COR-L47 (cell line): Measurements from ENCODE around the gene NACC2.

Source experiments
- DNase-seq: peaks from one replicate; lab custom pipeline; 2025; lab: John Stamatoyannopoulos, UW

NACC2 gene

GRCh38 chr9:136092741-136093140 is 2.3 kb downstream of the NACC2 start:
- DNase-seq = no peak

- no peak for DNase-seq
Measured at GRCh38 chr9:136092353-136092650, 2.8 kb downstream of the NACC2 start.

GRCh38 chr9:136091582-136092352 is 3.3 kb downstream of the NACC2 start:
- DNase-seq = no peak

GRCh38 chr9:136090768-136091581 is 4.1 kb downstream of the NACC2 start:
- no peak for DNase-seq

GRCh38 chr9:136090056-136090735 is 4.9 kb downstream of the NACC2 start:
- DNase-seq = no peak

GRCh38 chr9:136089697-136090045 is 5.4 kb downstream of the NACC2 start:
- peak; percentile 54 for DNase-seq

GRCh38 chr9:136088939-136089696 is 6.0 kb downstream of the NACC2 start:
- DNase-seq = peak; percentile 28

- no peak for DNase-seq
Measured at GRCh38 chr9:136088481-136088938, 6.6 kb downstream of the NACC2 start.

- no peak for DNase-seq
Measured at GRCh38 chr9:136087741-136088480, 7.2 kb downstream of the NACC2 start.

- DNase-seq = no peak
Measured at GRCh38 chr9:136086951-136087740, 7.9 kb downstream of the NACC2 start.

- no peak for DNase-seq
Measured at GRCh38 chr9:136086213-136086881, 8.7 kb downstream of the NACC2 start.

- no peak for DNase-seq
Measured at GRCh38 chr9:136085815-136086212, 9.3 kb downstream of the NACC2 start.

- no peak for DNase-seq
Measured at GRCh38 chr9:136084063-136084944, 10.8 kb downstream of the NACC2 start.

GRCh38 chr9:136083558-136084062 is 11.5 kb downstream of the NACC2 start:
- no peak for DNase-seq

- DNase-seq = no peak
Measured at GRCh38 chr9:136082496-136083361, 12.4 kb downstream of the NACC2 start.

- DNase-seq = no peak
Measured at GRCh38 chr9:136081826-136082495, 13.1 kb downstream of the NACC2 start.

- peak; percentile 74 for DNase-seq
Measured at GRCh38 chr9:136081113-136081825, 13.8 kb downstream of the NACC2 start.
